Central memory CD8-positive, alpha-beta T cell (primary cell): ENCODE data around the gene USP2.

Experiments
- ATAC-seq: fragments of 150-1000 bp; cut with Tn5 transposase; replicated peaks from 2 replicates; pipeline ENCODE4 v1.10.0; 2022; ENCODE audit warnings: mild to moderate bottlenecking, moderate FRiP score, moderate number of reproducible peaks; ENCODE audit not compliant: poor library complexity, severe bottlenecking; ENCODE audit errors: extremely low read depth
- DNase-seq, 2 donors: peaks; one replicate each; pipeline ENCODE4 v3.0.0; 2021; ENCODE audit warnings: low spot score in 2 of 2
- H3K27ac Mint-ChIP-seq: one replicate; pipeline ENCODE4 v1.8.0; 2022; ENCODE audit warnings: low read depth, mild to moderate bottlenecking, moderate library complexity, mixed read lengths
- H3K27me3 Mint-ChIP-seq: one replicate; pipeline ENCODE4 v1.8.0; 2022; ENCODE audit warnings: mixed read lengths
- H3K36me3 Mint-ChIP-seq: one replicate; pipeline ENCODE4 v1.8.0; 2022; ENCODE audit warnings: mild to moderate bottlenecking, moderate library complexity, mixed read lengths; ENCODE audit not compliant: insufficient read depth
- H3K4me1 Mint-ChIP-seq: one replicate; pipeline ENCODE4 v1.8.0; 2022; ENCODE audit warnings: mixed read lengths
- H3K4me3 Mint-ChIP-seq: one replicate; pipeline ENCODE4 v1.8.0; 2022; ENCODE audit warnings: mild to moderate bottlenecking, moderate library complexity, mixed read lengths
- H3K9me3 Mint-ChIP-seq: one replicate; pipeline ENCODE4 v1.8.0; 2022; ENCODE audit warnings: mixed read lengths

Gene USP2

GRCh38 chr11:119381181-119381988, at the start of gene USP2:
TSS of gene USP2 (minus strand) at chr11:119381690. CDS start at chr11:119373480, 8,210 bp downstream.
- ATAC-seq (peak; percentile 99), DNase-seq (peak; percentile 98)
- H3K36me3 Mint-ChIP-seq = peaks cover 6% of the 10 kb centered on the region
- no peaks in the 10 kb centered on the region for H3K9me3 Mint-ChIP-seq
- H3K4me3 Mint-ChIP-seq = no peak within 1 kb of the TSS
- no peak within 1 kb of the TSS for H3K27ac Mint-ChIP-seq
- no peaks in the 10 kb centered on the region for H3K4me1 Mint-ChIP-seq
- H3K27me3 Mint-ChIP-seq = no peaks in the 10 kb centered on the region

- no peaks in the 10 kb centered on the region for H3K36me3 Mint-ChIP-seq
- no peak overlapping the region for H3K4me3 Mint-ChIP-seq
- DNase-seq (no peak), ATAC-seq (no peak)
- H3K27ac Mint-ChIP-seq = no peak overlapping the region
- peaks cover 98% of the 10 kb centered on the region for H3K27me3 Mint-ChIP-seq
- no peaks in the 10 kb centered on the region for H3K9me3 Mint-ChIP-seq
- peaks cover 12% of the 10 kb centered on the region for H3K4me1 Mint-ChIP-seq
Measured at GRCh38 chr11:119427279-119427678, 45.8 kb upstream of the USP2 start.

- H3K27me3 Mint-ChIP-seq = peaks cover 97% of the 10 kb centered on the region
- no peak overlapping the region for H3K4me3 Mint-ChIP-seq
- DNase-seq = no peak
- no peaks in the 10 kb centered on the region for H3K36me3 Mint-ChIP-seq
- no peak overlapping the region for H3K27ac Mint-ChIP-seq
- no peaks in the 10 kb centered on the region for H3K9me3 Mint-ChIP-seq
- peaks cover 18% of the 10 kb centered on the region for H3K4me1 Mint-ChIP-seq
- ATAC-seq = no peak
Measured at GRCh38 chr11:119426142-119426541, 44.7 kb upstream of the USP2 start.

GRCh38 chr11:119424775-119425174, 43.3 kb upstream of the USP2 start:
- H3K36me3 Mint-ChIP-seq = no peaks in the 10 kb centered on the region
- no peaks in the 10 kb centered on the region for H3K9me3 Mint-ChIP-seq
- DNase-seq (no peak), ATAC-seq (no peak)
- no peak overlapping the region for H3K27ac Mint-ChIP-seq
- peaks cover 18% of the 10 kb centered on the region for H3K4me1 Mint-ChIP-seq
- peaks cover 95% of the 10 kb centered on the region for H3K27me3 Mint-ChIP-seq
- no peak overlapping the region for H3K4me3 Mint-ChIP-seq

- Mint-ChIP-seq H3K4me1 (peaks cover 18% of the 10 kb centered on the region), H3K27ac (no peak overlapping the region), H3K27me3 (peaks cover 95% of the 10 kb centered on the region), H3K36me3 (no peaks in the 10 kb centered on the region), H3K4me3 (no peak overlapping the region), H3K9me3 (no peaks in the 10 kb centered on the region)
- no peak for ATAC-seq
- DNase-seq = no peak
Measured at GRCh38 chr11:119424276-119424675, 42.8 kb upstream of the USP2 start.

- H3K27ac Mint-ChIP-seq = no peak overlapping the region
- peaks cover 96% of the 10 kb centered on the region for H3K27me3 Mint-ChIP-seq
- ATAC-seq (no peak), DNase-seq (no peak)
- H3K9me3 Mint-ChIP-seq = no peaks in the 10 kb centered on the region
- peak overlapping the region; percentile 46 for H3K4me3 Mint-ChIP-seq
- no peaks in the 10 kb centered on the region for H3K36me3 Mint-ChIP-seq
- peaks cover 18% of the 10 kb centered on the region for H3K4me1 Mint-ChIP-seq
Measured at GRCh38 chr11:119423509-119424254, 42.2 kb upstream of the USP2 start.

GRCh38 chr11:119422809-119423508, 41.5 kb upstream of the USP2 start, which contains the start of gene THY1:
TSS of gene THY1 (minus strand) at chr11:119423172. CDS start at chr11:119420905, 2,267 bp downstream.
- ATAC-seq (no peak), DNase-seq (no peak)
- peaks cover 18% of the 10 kb centered on the region for H3K4me1 Mint-ChIP-seq
- H3K9me3 Mint-ChIP-seq = no peaks in the 10 kb centered on the region
- no peaks in the 10 kb centered on the region for H3K36me3 Mint-ChIP-seq
- no peak within 1 kb of the TSS for H3K27ac Mint-ChIP-seq
- peaks cover 92% of the 10 kb centered on the region for H3K27me3 Mint-ChIP-seq
- H3K4me3 Mint-ChIP-seq = peak within 1 kb of the TSS; percentile 46

- Mint-ChIP-seq H3K27ac (no peak overlapping the region), H3K36me3 (no peaks in the 10 kb centered on the region), H3K4me3 (peak overlapping the region; percentile 46), H3K4me1 (peaks cover 18% of the 10 kb centered on the region), H3K27me3 (peaks cover 90% of the 10 kb centered on the region), H3K9me3 (no peaks in the 10 kb centered on the region)
- ATAC-seq (no peak), DNase-seq (no peak)
Measured at GRCh38 chr11:119421941-119422808, 40.7 kb upstream of the USP2 start.

GRCh38 chr11:119421351-119421750, 39.9 kb upstream of the USP2 start:
- no peak overlapping the region for H3K27ac Mint-ChIP-seq
- DNase-seq (no peak), ATAC-seq (no peak)
- peaks cover 17% of the 10 kb centered on the region for H3K4me1 Mint-ChIP-seq
- no peaks in the 10 kb centered on the region for H3K36me3 Mint-ChIP-seq
- no peak overlapping the region for H3K4me3 Mint-ChIP-seq
- H3K9me3 Mint-ChIP-seq = no peaks in the 10 kb centered on the region
- H3K27me3 Mint-ChIP-seq = peaks cover 82% of the 10 kb centered on the region

- Mint-ChIP-seq H3K9me3 (no peaks in the 10 kb centered on the region), H3K4me3 (no peak overlapping the region), H3K4me1 (peaks cover 13% of the 10 kb centered on the region), H3K27ac (no peak overlapping the region), H3K36me3 (no peaks in the 10 kb centered on the region), H3K27me3 (peaks cover 75% of the 10 kb centered on the region)
- ATAC-seq (no peak), DNase-seq (no peak)
Measured at GRCh38 chr11:119420631-119421030, 39.1 kb upstream of the USP2 start.

GRCh38 chr11:119419834-119420492, 38.5 kb upstream of the USP2 start:
- Mint-ChIP-seq H3K9me3 (no peaks in the 10 kb centered on the region), H3K4me1 (peaks cover 13% of the 10 kb centered on the region), H3K27ac (no peak overlapping the region), H3K36me3 (no peaks in the 10 kb centered on the region), H3K27me3 (peaks cover 70% of the 10 kb centered on the region), H3K4me3 (no peak overlapping the region)
- DNase-seq (no peak), ATAC-seq (no peak)
